Activated CD4-positive, alpha-beta memory T cell treated with anti-CD3 and anti-CD28 coated beads, Interleukin-2, amount 10 ng/mL, durations not matched to agents 7 days and 5 days (primary cell): ENCODE data around the gene SEC14L1. TPM values are rescaled to one million over a fixed set of nuclear protein-coding genes. Genes with fewer than 3 reads are reported as not detected.
"Not testable (repeated sequence)": the region's sequence is repeated elsewhere in the genome, so short reads cannot be mapped to it uniquely, and the experiment has no call there.

ENCODE experiments used
- CTCF ChIA-PET: fragments of 350-600 bp; sonication (Branson Sonifier 250); formaldehyde crosslinking; loops from one replicate; lab custom pipeline; 2021; ENCODE audit warnings: antibody characterized with exemption, inconsistent platforms; lab: Charles Lee
- POLR2A ChIA-PET: fragments of 350-600 bp; sonication (Branson Sonifier 250); formaldehyde crosslinking; loops from one replicate; lab custom pipeline; 2021; ENCODE audit warnings: antibody characterized with exemption; lab: Charles Lee
- DNase-seq: peaks from one replicate; pipeline ENCODE4 v3.0.0-alpha.2; 2020
- H3K27ac Mint-ChIP-seq: one replicate; pipeline ENCODE4 v1.8.0; 2021; ENCODE audit warnings: mild to moderate bottlenecking, mixed read lengths
- H3K27me3 Mint-ChIP-seq: one replicate; pipeline ENCODE4 v1.8.0; 2021; ENCODE audit warnings: mixed read lengths
- H3K36me3 Mint-ChIP-seq: one replicate; pipeline ENCODE4 v1.8.0; 2021; ENCODE audit warnings: low read depth, mixed read lengths
- H3K4me1 Mint-ChIP-seq: one replicate; pipeline ENCODE4 v1.8.0; 2021; ENCODE audit warnings: mixed read lengths
- H3K4me3 Mint-ChIP-seq: one replicate; pipeline ENCODE4 v1.8.0; 2021; ENCODE audit warnings: mild to moderate bottlenecking, mixed read lengths
- H3K9me3 Mint-ChIP-seq: one replicate; pipeline ENCODE4 v1.8.0; 2021; ENCODE audit warnings: mixed read lengths
- total RNA-seq, 2 experiments: library from RNA; stranded (reverse); gene quantifications; one replicate each; pipeline ENCODE4 v1.2.3, GENCODE V29; 2021

SEC14L1 gene
- total RNA-seq, 2 experiments from 2014 or later, result 77.2 to 82.2 TPM

GRCh38 chr17:77107506-77108433 is 33.0 kb upstream of the SEC14L1 start:
- no peaks in the 10 kb centered on the region for H3K9me3 Mint-ChIP-seq
- no peak for DNase-seq

GRCh38 chr17:77109159-77109759 is 31.5 kb upstream of the SEC14L1 start:
- POLR2A ChIA-PET, result interaction anchor here (1.4 to 1.8 kb wide), 3 partner anchors 18 to 33 kb away, joined by 3 to 8 read pairs (median 6); partner anchors contain the start of gene SEC14L1
- peaks cover 35% of the 10 kb centered on the region for H3K4me1 Mint-ChIP-seq
- CTCF ChIA-PET, result interaction anchor here (0.6 to 1.5 kb wide), 4 partner anchors 9 to 680 kb away, joined by 3 to 10 read pairs (median 4); no protein-coding TSS in a partner anchor
- H3K27ac Mint-ChIP-seq, result peak overlapping the region; percentile 51
- no peaks in the 10 kb centered on the region for H3K27me3 Mint-ChIP-seq
- H3K4me3 Mint-ChIP-seq, result no peak overlapping the region
- no peak for DNase-seq
- no peaks in the 10 kb centered on the region for H3K9me3 Mint-ChIP-seq
- H3K36me3 Mint-ChIP-seq, result peaks cover 7% of the 10 kb centered on the region

More at GRCh38 chr17:77107506-77108433, 33.0 kb upstream of the SEC14L1 start:
- Mint-ChIP-seq H3K4me1 (peaks cover 37% of the 10 kb centered on the region), H3K27me3 (no peaks in the 10 kb centered on the region), H3K36me3 (peaks cover 9% of the 10 kb centered on the region), H3K4me3 (no peak overlapping the region), H3K27ac (peak overlapping the region; percentile 9)
- ChIA-PET CTCF (no interaction called here), POLR2A (no interaction called here)

DNA sequence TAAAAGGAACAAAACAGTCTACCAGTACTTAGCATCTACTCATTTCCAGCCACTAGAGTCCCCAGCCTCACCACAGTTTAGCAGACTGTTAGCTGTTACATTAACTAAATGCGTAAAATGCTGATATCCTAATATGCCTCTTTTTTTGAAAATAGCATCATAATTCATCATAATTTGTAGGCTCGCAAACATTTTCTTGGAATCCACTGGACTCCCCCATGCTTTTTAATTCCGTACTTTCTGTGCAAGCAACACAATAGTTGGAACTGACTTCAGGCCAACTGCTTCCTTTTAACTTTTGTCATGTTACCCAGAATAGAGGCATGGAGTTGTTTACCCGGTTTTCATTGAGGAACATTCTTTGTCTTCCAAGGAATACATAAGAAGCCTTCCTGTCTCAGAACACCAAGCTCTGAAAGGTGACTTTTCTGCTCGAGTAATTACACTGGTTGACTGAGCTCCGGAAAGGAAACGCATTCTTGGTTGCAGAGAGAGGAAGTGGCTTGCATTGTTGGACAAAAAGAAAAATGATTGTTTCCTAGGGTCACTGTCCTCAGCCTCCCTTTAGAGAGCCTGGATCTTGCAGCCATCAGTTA is 30.9 kb upstream of the SEC14L1 start:
- ChIA-PET POLR2A (interaction anchor here (1.4 to 1.8 kb wide), 3 partner anchors 18 to 33 kb away, joined by 3 to 8 read pairs (median 6); partner anchors contain the start of gene SEC14L1), CTCF (interaction anchor here (1.0 to 1.5 kb wide), 4 partner anchors 9 to 25 kb away, joined by 3 to 10 read pairs (median 4); no protein-coding TSS in a partner anchor)
- Mint-ChIP-seq H3K9me3 (no peaks in the 10 kb centered on the region), H3K4me1 (peaks cover 35% of the 10 kb centered on the region), H3K27ac (peak overlapping the region; percentile 51), H3K4me3 (no peak overlapping the region), H3K27me3 (no peaks in the 10 kb centered on the region), H3K36me3 (peaks cover 7% of the 10 kb centered on the region)
- DNase-seq, result no peak

DNA sequence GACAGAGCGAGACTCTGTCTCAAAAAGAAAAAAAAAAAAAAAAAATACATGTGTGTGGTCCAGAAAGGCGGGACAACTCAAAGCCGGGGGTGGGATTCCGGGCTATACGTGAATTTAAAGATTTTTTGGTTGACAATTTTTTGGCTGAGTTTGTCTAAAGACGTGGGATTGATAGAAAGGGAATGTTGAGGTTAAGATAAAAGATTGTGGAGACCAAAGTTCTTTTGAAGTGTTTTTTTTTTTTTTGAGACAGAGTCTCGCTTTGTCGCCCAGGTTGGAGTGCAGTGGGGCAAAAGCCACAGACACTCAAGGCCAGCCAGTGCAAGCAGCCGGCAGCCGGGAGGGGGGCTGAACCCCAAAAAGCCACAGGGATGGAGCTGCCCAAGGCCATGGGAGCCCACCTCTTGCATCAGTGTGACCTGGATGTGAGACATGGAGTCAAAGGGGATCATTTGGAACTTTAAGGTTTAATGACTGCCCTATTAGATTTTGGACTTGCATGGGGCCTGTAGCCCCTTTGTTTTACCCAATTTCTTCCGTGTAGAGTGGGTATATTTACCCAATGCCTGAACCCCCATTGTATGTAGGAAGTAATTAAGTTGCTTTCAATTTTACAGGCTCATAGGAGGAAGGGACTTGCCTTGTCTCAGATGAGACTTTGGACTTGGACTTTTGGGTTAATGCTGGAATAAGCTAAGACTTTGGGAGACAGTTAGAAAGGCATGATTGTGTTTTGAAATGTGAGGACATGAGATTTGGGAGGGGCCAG is 29.4 kb upstream of the SEC14L1 start:
- peaks cover 31% of the 10 kb centered on the region for H3K4me1 Mint-ChIP-seq
- H3K4me3 Mint-ChIP-seq, H3K27me3 Mint-ChIP-seq, H3K27ac Mint-ChIP-seq, DNase-seq, H3K36me3 Mint-ChIP-seq, H3K9me3 Mint-ChIP-seq, POLR2A ChIA-PET: not testable (repeated sequence)
- CTCF ChIA-PET, result interaction anchor here (1.0 kb wide), 1 partner anchor 9 kb away, joined by 6 read pairs; no protein-coding TSS in a partner anchor

DNA sequence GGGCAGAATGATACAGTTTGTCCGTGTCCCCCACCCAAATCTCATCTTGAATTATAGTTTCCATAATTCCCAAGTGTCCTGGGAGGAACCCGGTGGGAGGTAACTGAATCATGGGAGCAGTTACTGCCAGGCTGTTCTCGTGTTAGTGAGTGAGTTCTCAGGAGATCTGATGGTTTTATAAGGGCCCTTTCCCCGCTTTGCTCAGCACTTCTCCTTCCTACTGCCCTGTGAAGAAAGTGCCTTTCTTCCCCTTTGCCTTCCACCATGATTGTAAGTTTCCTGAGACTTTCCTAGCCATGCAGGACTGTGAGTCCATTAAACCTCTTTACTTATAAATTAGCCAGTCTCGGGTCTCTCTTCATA is 28.9 kb upstream of the SEC14L1 start:
- ChIA-PET POLR2A (no interaction called here), CTCF (no interaction called here)
- Mint-ChIP-seq H3K9me3 (no peaks in the 10 kb centered on the region), H3K27me3 (no peaks in the 10 kb centered on the region), H3K4me1 (peaks cover 29% of the 10 kb centered on the region), H3K27ac (no peak overlapping the region), H3K4me3 (no peak overlapping the region), H3K36me3 (peaks cover 3% of the 10 kb centered on the region)
- DNase-seq, result no peak

DNA sequence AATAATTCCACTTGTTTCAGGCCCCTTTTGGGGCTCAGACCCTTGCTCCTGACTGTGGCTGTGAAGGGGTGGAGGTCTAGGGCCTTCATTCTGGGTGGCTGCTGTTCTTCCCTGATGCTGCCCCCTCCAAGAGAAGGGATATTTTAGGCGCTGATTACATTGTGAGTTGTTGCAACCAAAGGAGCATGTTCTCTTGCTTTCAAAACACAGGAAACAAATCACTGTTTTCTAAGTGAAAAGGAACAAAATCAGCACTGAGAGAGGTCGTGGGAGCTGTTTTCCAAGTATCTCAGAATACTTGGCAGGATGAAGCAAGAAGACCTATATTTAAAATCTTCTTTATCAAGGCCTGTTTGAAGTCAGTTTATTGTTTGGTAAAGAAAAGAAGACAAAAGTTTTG is 25.3 kb upstream of the SEC14L1 start:
- no peaks in the 10 kb centered on the region for H3K36me3 Mint-ChIP-seq
- no peak for DNase-seq
- peaks cover 6% of the 10 kb centered on the region for H3K4me1 Mint-ChIP-seq
- ChIA-PET CTCF (no interaction called here), POLR2A (interaction anchor here (1.3 to 1.4 kb wide), 2 partner anchors 13 to 25 kb away, joined by 3 to 4 read pairs; partner anchors contain the start of gene SEC14L1)
- no peaks in the 10 kb centered on the region for H3K9me3 Mint-ChIP-seq
- H3K27ac Mint-ChIP-seq, result no peak overlapping the region
- H3K4me3 Mint-ChIP-seq, result no peak overlapping the region
- no peaks in the 10 kb centered on the region for H3K27me3 Mint-ChIP-seq

GRCh38 chr17:77115947-77116346 is 24.8 kb upstream of the SEC14L1 start:
- no peak overlapping the region for H3K4me3 Mint-ChIP-seq
- H3K27ac Mint-ChIP-seq, result no peak overlapping the region
- POLR2A ChIA-PET, result interaction anchor here (1.4 kb wide), 1 partner anchor 24 kb away, joined by 4 read pairs; the partner anchor contains the start of gene SEC14L1
- peaks cover 6% of the 10 kb centered on the region for H3K4me1 Mint-ChIP-seq
- H3K9me3 Mint-ChIP-seq, result no peaks in the 10 kb centered on the region
- no peak for DNase-seq
- no peaks in the 10 kb centered on the region for H3K36me3 Mint-ChIP-seq
- no peaks in the 10 kb centered on the region for H3K27me3 Mint-ChIP-seq
- CTCF ChIA-PET, result no interaction called here

- no peak overlapping the region for H3K4me3 Mint-ChIP-seq
- H3K9me3 Mint-ChIP-seq, result no peaks in the 10 kb centered on the region
- no peaks in the 10 kb centered on the region for H3K27me3 Mint-ChIP-seq
- no peak overlapping the region for H3K27ac Mint-ChIP-seq
- peaks cover 3% of the 10 kb centered on the region for H3K4me1 Mint-ChIP-seq
- no peaks in the 10 kb centered on the region for H3K36me3 Mint-ChIP-seq
- POLR2A ChIA-PET, result no interaction called here
- CTCF ChIA-PET, result no interaction called here
- no peak for DNase-seq
These were observed 24.4 kb upstream of the SEC14L1 start for GRCh38 chr17:77116371-77116860.

DNA sequence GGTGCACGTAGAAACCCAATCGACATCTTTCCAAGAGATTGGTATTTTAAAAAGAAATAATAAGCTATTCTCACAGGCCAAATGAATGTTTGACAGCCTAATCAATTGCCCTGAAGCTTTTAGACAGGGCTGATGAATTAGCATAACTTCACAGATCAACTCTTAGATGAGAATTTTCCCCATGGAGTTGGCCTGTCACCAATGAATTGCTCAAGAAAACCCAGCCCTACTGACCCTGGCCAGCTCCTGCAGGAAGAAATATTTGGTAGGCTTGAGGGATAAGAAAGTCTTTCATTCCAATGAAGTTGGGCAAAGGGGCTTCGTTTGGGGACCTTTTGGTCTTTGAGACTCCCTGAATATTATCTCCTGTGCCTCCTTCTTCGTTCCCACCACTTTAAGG is 23.4 kb upstream of the SEC14L1 start:
- CTCF ChIA-PET, result interaction anchor here (0.6 kb wide), 1 partner anchor 535 kb away, joined by 4 read pairs; no protein-coding TSS in a partner anchor
- Mint-ChIP-seq H3K9me3 (no peaks in the 10 kb centered on the region), H3K4me3 (no peak overlapping the region), H3K27ac (no peak overlapping the region), H3K36me3 (no peaks in the 10 kb centered on the region), H3K4me1 (no peaks in the 10 kb centered on the region), H3K27me3 (no peaks in the 10 kb centered on the region)
- POLR2A ChIA-PET, result no interaction called here
- DNase-seq, result no peak

DNA sequence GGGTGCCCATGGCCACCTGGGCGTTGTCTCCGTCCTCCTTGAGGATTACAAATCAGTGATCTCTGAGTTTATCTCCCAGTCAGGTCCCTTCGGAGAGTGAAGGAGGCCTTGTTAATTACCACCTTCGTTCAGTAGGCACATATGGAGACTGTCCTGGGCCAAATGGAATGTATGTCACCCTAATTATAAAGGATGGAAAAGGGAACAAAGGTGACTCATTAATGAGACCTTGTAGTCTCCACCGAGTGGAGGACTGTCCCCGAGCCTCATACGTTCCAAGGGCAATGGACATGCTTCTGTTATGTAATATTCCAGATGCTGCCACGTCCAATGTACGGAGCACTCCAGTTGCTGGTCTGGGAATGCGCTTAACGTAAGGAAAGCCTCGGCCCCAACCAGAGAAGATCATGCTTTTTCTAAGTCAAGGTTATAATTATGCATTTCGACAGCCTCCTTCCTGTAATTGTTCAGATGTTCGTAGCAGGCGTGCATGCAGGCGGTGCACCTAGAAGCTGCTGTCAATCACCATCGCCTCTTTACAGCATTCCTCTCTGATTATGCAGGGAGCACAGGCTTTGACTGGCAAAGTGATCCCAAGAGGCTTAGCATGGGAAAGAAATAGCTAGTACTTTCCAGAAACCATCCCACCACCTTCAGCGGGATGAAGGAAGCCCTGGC is 22.4 kb upstream of the SEC14L1 start:
- no peaks in the 10 kb centered on the region for H3K9me3 Mint-ChIP-seq
- POLR2A ChIA-PET, result interaction anchor here (1.0 kb wide), 1 partner anchor 9 kb away, joined by 3 read pairs; no protein-coding TSS in a partner anchor
- H3K4me1 Mint-ChIP-seq, result peaks cover 3% of the 10 kb centered on the region
- H3K4me3 Mint-ChIP-seq, result no peak overlapping the region
- H3K36me3 Mint-ChIP-seq, result no peaks in the 10 kb centered on the region
- no peak overlapping the region for H3K27ac Mint-ChIP-seq
- CTCF ChIA-PET, result interaction anchor here (1.0 kb wide), 1 partner anchor 8 kb away, joined by 3 read pairs; no protein-coding TSS in a partner anchor
- H3K27me3 Mint-ChIP-seq, result no peaks in the 10 kb centered on the region
- no peak for DNase-seq

GRCh38 chr17:77119668-77120301 is 21.0 kb upstream of the SEC14L1 start:
- no peak for DNase-seq
- POLR2A ChIA-PET, result interaction anchor here (1.8 kb wide), 1 partner anchor 11 kb away, joined by 4 read pairs; no protein-coding TSS in a partner anchor
- Mint-ChIP-seq H3K27me3 (no peaks in the 10 kb centered on the region), H3K36me3 (no peaks in the 10 kb centered on the region), H3K4me3 (no peak overlapping the region), H3K27ac (no peak overlapping the region), H3K9me3 (no peaks in the 10 kb centered on the region), H3K4me1 (peaks cover 12% of the 10 kb centered on the region)
- CTCF ChIA-PET, result interaction anchor here (0.8 to 1.3 kb wide), 2 partner anchors 9 to 146 kb away, joined by 3 to 6 read pairs; no protein-coding TSS in a partner anchor
